ENCODE measurements around the gene ZG16.

- no peak for TF ChIP-seq POLR2A (IDR thresholded peaks at IDR 0.05)
- TF ChIP-seq CTCF (IDR thresholded peaks at IDR 0.05) = no peak
- no peak for TF ChIP-seq EP300 (IDR thresholded peaks at IDR 0.05)
Measured at GRCh38 chr16:29808219-29808900, 30.3 kb downstream of the ZG16 start.
